H1 (cell line): ENCODE measurements around the gene GAPDH. TPM values are rescaled to one million over a fixed set of nuclear protein-coding genes. Genes with fewer than 3 reads are reported as not detected.
"Not testable (repeated sequence)": the region's sequence is repeated elsewhere in the genome, so short reads cannot be mapped to it uniquely, and the experiment has no call there.

Source experiments
- CTCF ChIA-PET: fragments of 300-600 bp; sonication (Branson Sonifier 250); formaldehyde crosslinking; loops from one replicate; lab custom pipeline; 2021; ENCODE audit not compliant: partially characterized antibody; lab: Charles Lee
- POLR2A ChIA-PET: fragments of 300-600 bp; sonication (Branson Sonifier 250); formaldehyde crosslinking; loops from one replicate; lab custom pipeline; 2021; ENCODE audit warnings: inconsistent platforms; ENCODE audit not compliant: partially characterized antibody; lab: Charles Lee
- DNase-seq, 2 experiments: peaks; one replicate each; pipeline versions ENCODE4 v3.0.0 to v3.0.0-alpha.2; 2010 to 2022; ENCODE audit warnings: low spot score in 2 of 2, low read depth in 1 of 2, mixed read lengths in 1 of 2
- FAIRE-seq: peaks from 2 replicates; lab custom pipeline; 2011; peaks lifted over from hg19 to GRCh38; lab: Jason Lieb, UNC
- H2AFZ ChIP-seq: 2 replicates; pipeline ENCODE4 v1.8.1; 2012; ENCODE audit warnings: low read length, inconsistent platforms
- H2AK5ac ChIP-seq: 2 replicates; pipeline ENCODE4 v1.6.1; 2013; ENCODE audit warnings: low read depth, low read length
- H2BK120ac ChIP-seq: replicated peaks from 2 replicates; pipeline ENCODE3; 2013; ENCODE audit warnings: low read depth, low read length, inconsistent platforms
- H2BK12ac ChIP-seq: 2 replicates; pipeline ENCODE4 v1.6.1; 2013; ENCODE audit warnings: low read depth, low read length
- H2BK15ac ChIP-seq: 2 replicates; pipeline ENCODE4 v1.6.1; 2013; ENCODE audit warnings: low read length
- H2BK20ac ChIP-seq: 2 replicates; pipeline ENCODE4 v1.6.1; 2013; ENCODE audit warnings: low read length
- H2BK5ac ChIP-seq: 2 replicates; pipeline ENCODE4 v1.6.1; 2013; ENCODE audit warnings: low read depth, low read length
- H3K14ac ChIP-seq: 2 replicates; pipeline ENCODE4 v1.6.1; 2013; ENCODE audit warnings: inconsistent platforms; ENCODE audit not compliant: insufficient read length
- H3K18ac ChIP-seq: 2 replicates; pipeline ENCODE4 v1.6.1; 2013; ENCODE audit warnings: low read length; ENCODE audit errors: extremely low read depth
- H3K23ac ChIP-seq: 2 replicates; pipeline ENCODE4 v1.6.1; 2013; ENCODE audit warnings: inconsistent platforms; ENCODE audit not compliant: insufficient read length
- H3K23me2 ChIP-seq: 2 replicates; pipeline ENCODE4 v1.6.1; 2013; ENCODE audit warnings: low read depth, low read length
- H3K27ac ChIP-seq: 2 replicates; pipeline ENCODE4 v1.6.1; 2011; ENCODE audit warnings: low read depth, low read length, inconsistent platforms
- H3K27me3 ChIP-seq, 4 experiments: replicated peaks in 1 of 4; 1 replicate in 1 of 4; 2 replicates in 3 of 4; pipeline versions ENCODE4 v1.6.1 to v1.8.1; 2011 to 2013; ENCODE audit warnings: low read length in 3 of 4, mild to moderate bottlenecking in 3 of 4, inconsistent platforms in 2 of 4, mixed read lengths in 2 of 4, moderate library complexity in 1 of 4; ENCODE audit not compliant: control insufficient read depth in 3 of 4, insufficient read depth in 3 of 4; ENCODE audit errors: extremely low read depth in 1 of 4
- H3K36me3 ChIP-seq, 4 experiments: 2 replicates each; pipeline versions ENCODE4 v1.6.1 to v1.8.1; 2011 to 2013; ENCODE audit warnings: mild to moderate bottlenecking in 4 of 4, low read length in 3 of 4, moderate library complexity in 2 of 4, control low read depth in 1 of 4, inconsistent platforms in 1 of 4; ENCODE audit not compliant: insufficient read depth in 4 of 4, control insufficient read depth in 2 of 4
- H3K4ac ChIP-seq: replicated peaks from 2 replicates; pipeline ENCODE3; 2013; ENCODE audit warnings: low read length, low read depth, mixed read lengths, inconsistent platforms; ENCODE audit not compliant: insufficient read length
- H3K4me1 ChIP-seq, 4 experiments: replicated peaks in 1 of 4; 1 replicate in 1 of 4; 2 replicates in 3 of 4; pipeline versions ENCODE4 v1.6.1 to v1.8.1; 2011 to 2013; ENCODE audit warnings: low read length in 3 of 4, inconsistent platforms in 2 of 4, mixed read lengths in 1 of 4; ENCODE audit not compliant: insufficient read depth in 4 of 4, control insufficient read depth in 3 of 4
- H3K4me2 ChIP-seq, 2 experiments: 2 replicates each; pipeline versions ENCODE4 v1.6.1 to v1.8.1; 2011 to 2013; ENCODE audit warnings: low read depth in 2 of 2, low read length in 2 of 2, control low read depth in 1 of 2, inconsistent platforms in 1 of 2, mild to moderate bottlenecking in 1 of 2; ENCODE audit not compliant: insufficient read depth in 1 of 2
- H3K4me3 ChIP-seq, 4 experiments: fragments of 200-600, 300-600 bp in 1 of 4; sonication (generic), shearing (Covaris generic), sonication (Bioruptor Twin) in 1 of 4; 2 replicates each; pipeline versions ENCODE4 v1.5.1 to v1.8.1; 2011 to 2016; ENCODE audit warnings: low read length in 4 of 4, low read depth in 3 of 4, control low read depth in 2 of 4, inconsistent platforms in 2 of 4, mild to moderate bottlenecking in 2 of 4, mixed read lengths in 1 of 4, moderate library complexity in 1 of 4; ENCODE audit not compliant: insufficient read depth in 2 of 4; ENCODE audit errors: extremely low read depth in 1 of 4
- H3K56ac ChIP-seq: replicated peaks from 2 replicates; pipeline ENCODE3; 2013; ENCODE audit warnings: low read depth, mild to moderate bottlenecking, mixed read lengths, low read length, inconsistent platforms; ENCODE audit not compliant: insufficient read length
- H3K79me1 ChIP-seq: 2 replicates; pipeline ENCODE4 v1.6.1; 2013; ENCODE audit warnings: low read depth, low read length, control low read depth
- H3K79me2 ChIP-seq, 2 experiments: 2 replicates each; pipeline versions ENCODE4 v1.6.1 to v1.8.1; 2012 to 2013; ENCODE audit warnings: low read length in 2 of 2, mild to moderate bottlenecking in 2 of 2, inconsistent platforms in 1 of 2; ENCODE audit not compliant: insufficient read depth in 2 of 2, control insufficient read depth in 1 of 2
- H3K9ac ChIP-seq, 4 experiments: replicated peaks in 1 of 4; 1 replicate in 1 of 4; 2 replicates in 3 of 4; pipeline versions ENCODE4 v1.6.1 to v1.8.1; 2011 to 2013; ENCODE audit warnings: low read depth in 3 of 4, low read length in 3 of 4, control low read depth in 2 of 4, mild to moderate bottlenecking in 2 of 4, moderate library complexity in 2 of 4, inconsistent platforms in 1 of 4; ENCODE audit errors: extremely low read depth in 1 of 4
- H3K9me3 ChIP-seq, 2 experiments: 2 replicates each; pipeline versions ENCODE4 v1.6.1 to v1.8.1; 2012 to 2013; ENCODE audit warnings: mild to moderate bottlenecking in 2 of 2, moderate library complexity in 2 of 2, control low read depth in 1 of 2, inconsistent platforms in 1 of 2, low read depth in 1 of 2, low read length in 1 of 2, mixed read lengths in 1 of 2; ENCODE audit not compliant: insufficient read depth in 2 of 2
- H4K20me1 ChIP-seq, 2 experiments: replicated peaks in 1 of 2; 2 replicates each; pipeline versions ENCODE3 to v1.8.1; 2011 to 2013; ENCODE audit warnings: inconsistent platforms in 2 of 2, low read length in 2 of 2, mild to moderate bottlenecking in 1 of 2; ENCODE audit not compliant: insufficient read depth in 2 of 2, control insufficient read depth in 1 of 2
- H4K5ac ChIP-seq: 2 replicates; pipeline ENCODE4 v1.6.1; 2013; ENCODE audit warnings: low read length, low read depth, mixed read lengths, inconsistent platforms; ENCODE audit not compliant: insufficient read length
- H4K8ac ChIP-seq: 2 replicates; pipeline ENCODE4 v1.8.0; 2013; ENCODE audit warnings: mild to moderate bottlenecking, moderate library complexity, low read length, inconsistent platforms; ENCODE audit not compliant: insufficient read depth; ENCODE audit errors: extremely low read depth
- H4K91ac ChIP-seq: replicated peaks from 2 replicates; pipeline ENCODE3; 2013; ENCODE audit warnings: low read length, mixed read lengths, inconsistent platforms; ENCODE audit not compliant: insufficient read length
- WGBS, 2 experiments: shearing (Covaris generic) in 1 of 2; methylation state at CpG; one replicate each; pipeline versions ENCODE4 v1.1.6 to v1.1.7; 2013 to 2015; ENCODE audit warnings: low lambda C conversion rate in 2 of 2, mixed read lengths in 2 of 2, inconsistent platforms in 1 of 2, low coverage in 1 of 2, missing lambda C conversion rate in 1 of 2; ENCODE audit not compliant: insufficient replicate concordance in 2 of 2, insufficient coverage in 1 of 2, insufficient read length in 1 of 2; ENCODE audit errors: extremely low coverage in 1 of 2, missing lambda C conversion rate in 1 of 2; 5-methylcytosine and 5-hydroxymethylcytosine counted together
- polyA plus RNA-seq, 7 experiments: library from polyadenylated mRNA; depleted of rRNA in 3 of 7; stranded (reverse) in 5 of 7; unstranded in 2 of 7; fragments of >200 nt in 5 of 7; fragments of 200-250 nt in 2 of 7; gene quantifications; 1 replicate in 5 of 7; 2 replicates in 1 of 7; 4 replicates in 1 of 7; pipeline versions ENCODE4 v1.2.1 to v1.2.3, GENCODE V29; 2011 to 2013; ENCODE audit warnings: missing spikeins in 2 of 7, mixed read lengths in 2 of 7
- total RNA-seq: library from RNA; stranded (reverse); fragmentation: NEBNext Ultra II Directional; extraction: Animal tissue kit (Norgen Biotek cat#: 25700); gene quantifications from 2 replicates; pipeline ENCODE4 v1.2.1, GENCODE V29; 2021

The GAPDH gene
- total and polyA plus RNA-seq, 2 of the 8 experiments (the other 6 are each of a cell fraction or from before 2014, with no cell fraction given), result 5,175 to 15,878 TPM

DNA sequence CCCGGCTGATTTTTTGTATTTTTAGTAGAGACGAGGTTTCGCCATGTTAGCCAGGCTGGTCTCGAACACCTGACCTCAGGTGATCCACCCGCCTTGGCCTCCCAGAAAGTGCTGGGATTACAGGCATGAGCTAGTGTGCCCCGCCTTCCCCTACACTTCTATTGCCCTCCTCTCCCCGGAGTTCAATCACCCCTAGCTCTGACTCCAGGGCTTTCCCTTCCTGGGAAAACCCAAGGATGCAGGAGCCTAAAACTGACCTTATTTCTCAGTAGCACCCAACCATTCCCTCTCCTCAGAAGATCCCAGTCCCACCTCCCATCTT is 22.1 kb downstream of the GAPDH start:
- H3K27me3 ChIP-seq, H3K4ac ChIP-seq, H3K9me3 ChIP-seq, H3K4me2 ChIP-seq, H3K56ac ChIP-seq, H3K9ac ChIP-seq, H4K91ac ChIP-seq, H3K23ac ChIP-seq, H4K5ac ChIP-seq, H2AK5ac ChIP-seq, H2BK20ac ChIP-seq, H2BK5ac ChIP-seq, H3K14ac ChIP-seq, DNase-seq, H4K8ac ChIP-seq, H2BK12ac ChIP-seq, H3K18ac ChIP-seq, FAIRE-seq, H2BK15ac ChIP-seq, H3K4me3 ChIP-seq, H3K27ac ChIP-seq, H2BK120ac ChIP-seq, H2AFZ ChIP-seq: not testable (repeated sequence)
- Histone ChIP-seq H3K36me3 (peaks cover 28 to 33% (median 29%) of the 10 kb centered on the region in 4 experiments), H3K4me1 (peaks cover 4 to 15% (median 9%) of the 10 kb centered on the region in 4 experiments), H3K79me2 (peaks cover 0 to 29% of the 10 kb centered on the region in 2 experiments; a peak in 2 of 4 replicates), H4K20me1 (peaks cover 13 to 29% of the 10 kb centered on the region in 2 experiments), H3K23me2 (peaks cover 13% of the 10 kb centered on the region; the same call in 1 of the 2 replicates), H3K79me1 (peaks cover 16% of the 10 kb centered on the region)
- CTCF ChIA-PET, result interaction anchor here (0.6 to 24.9 kb wide), 6 partner anchors 1 to 226 kb away, joined by 3 to 462 read pairs (median 26); partner anchors contain the start of genes GAPDH, IFFO1 and NOP2
- WGBS, 2 experiments, result 93% methylated on average over 7 of the region's 7 CpGs; no CpG with 5 or more reads in 1 of the 2 experiments
- POLR2A ChIA-PET, result interaction anchor here (0.9 to 24.2 kb wide), 8 partner anchors 9 to 56 kb away, joined by 3 to 665 read pairs (median 6); partner anchors contain the start of genes GAPDH and NOP2
